GM23338 (cell line): ENCODE results near the gene LRCH4. TPM values are rescaled to one million over a fixed set of nuclear protein-coding genes. Genes with fewer than 3 reads are reported as not detected.

Source experiments
- ATAC-seq: fragments of 200-7000 bp; cut with Tn5 transposase; 3 replicates; pipeline ENCODE4 v1.9.1; 2020
- DNase-seq: peaks from one replicate; pipeline ENCODE4 v3.0.0-alpha.2; 2015; ENCODE audit warnings: low spot score
- H2AFZ ChIP-seq: fragments of 200-600 bp; sonication (generic); 2 replicates; pipeline ENCODE4 v1.8.0; 2016; ENCODE audit warnings: antibody characterized with exemption, mild to moderate bottlenecking, moderate library complexity
- H3F3A ChIP-seq: fragments of 200-600 bp; sonication (generic); replicated peaks from 2 replicates; pipeline ENCODE4 v1.8.0; 2017; ENCODE audit warnings: antibody characterized with exemption, mixed run types, low read depth
- H3K27ac ChIP-seq: fragments of 200-600 bp; sonication (generic); 2 replicates; pipeline ENCODE4 v1.6.1; 2016; ENCODE audit warnings: low read depth
- H3K27me3 ChIP-seq: fragments of 200-600 bp; sonication (generic); 2 replicates; pipeline ENCODE4 v1.8.0; 2016; ENCODE audit warnings: mild to moderate bottlenecking, mixed run types, moderate library complexity; ENCODE audit not compliant: insufficient read depth
- H3K36me3 ChIP-seq: fragments of 200-600 bp; sonication (generic); 2 replicates; pipeline ENCODE4 v1.8.0; 2016; ENCODE audit warnings: mild to moderate bottlenecking; ENCODE audit not compliant: insufficient read depth
- H3K4me1 ChIP-seq: fragments of 200-600 bp; sonication (generic); 2 replicates; pipeline ENCODE4 v1.8.0; 2016; ENCODE audit warnings: mild to moderate bottlenecking, moderate library complexity; ENCODE audit not compliant: insufficient read depth
- H3K4me2 ChIP-seq: fragments of 200-600 bp; sonication (generic); 2 replicates; pipeline ENCODE4 v1.7.1; 2017; ENCODE audit warnings: mixed run types
- H3K4me3 ChIP-seq: fragments of 200-600 bp; sonication (generic); 2 replicates; pipeline ENCODE4 v1.6.1; 2016; ENCODE audit warnings: mixed run types
- H3K79me2 ChIP-seq: fragments of 200-600 bp; sonication (generic); replicated peaks from 2 replicates; pipeline ENCODE4 v1.8.0; 2017; ENCODE audit warnings: mild to moderate bottlenecking; ENCODE audit not compliant: insufficient read depth
- H3K9me2 ChIP-seq: fragments of 200-600 bp; sonication (generic); 2 replicates; pipeline ENCODE4 v1.8.0; 2017; ENCODE audit not compliant: insufficient read depth
- H4K20me1 ChIP-seq: fragments of 200-600 bp; sonication (generic); replicated peaks from 2 replicates; pipeline ENCODE4 v1.8.0; 2017; ENCODE audit warnings: mild to moderate bottlenecking; ENCODE audit not compliant: insufficient read depth
- H3K27ac Mint-ChIP-seq: 2 replicates; pipeline ENCODE4 v1.8.0; 2020; ENCODE audit warnings: inconsistent platforms, mild to moderate bottlenecking, moderate library complexity, mixed read lengths
- H3K27me3 Mint-ChIP-seq: 3 replicates; pipeline ENCODE4 v1.8.0; 2022; ENCODE audit warnings: low read depth, mild to moderate bottlenecking, moderate library complexity, mixed read lengths, inconsistent platforms; ENCODE audit not compliant: insufficient read depth, poor library complexity
- H3K36me3 Mint-ChIP-seq: 3 replicates; pipeline ENCODE4 v1.8.0; 2021; ENCODE audit warnings: low read depth, mild to moderate bottlenecking, inconsistent platforms, moderate library complexity, mixed read lengths
- H3K4me1 Mint-ChIP-seq: 3 replicates; pipeline ENCODE4 v1.8.0; 2020; ENCODE audit warnings: mild to moderate bottlenecking, inconsistent platforms, mixed read lengths
- H3K4me3 Mint-ChIP-seq: 3 replicates; pipeline ENCODE4 v1.8.0; 2021; ENCODE audit warnings: moderate library complexity, mild to moderate bottlenecking, inconsistent platforms, mixed read lengths
- H3K9me3 Mint-ChIP-seq: 3 replicates; pipeline ENCODE4 v1.8.0; 2020; ENCODE audit warnings: moderate library complexity, mild to moderate bottlenecking, inconsistent platforms, mixed read lengths
- CREB1 ChIP-seq: fragments of 250-450 bp; sonication (Bioruptor Pico); IDR thresholded peaks from 2 replicates; pipeline ENCODE4 v1.5.0; 2020; ENCODE audit warnings: low read depth, mild to moderate bottlenecking, moderate library complexity
- EZH2 ChIP-seq: fragments of 200-600 bp; sonication (generic); IDR thresholded peaks from one replicate; pipeline ENCODE4 v1.8.0; 2017; ENCODE audit warnings: antibody characterized with exemption, mild to moderate bottlenecking, low read depth; ENCODE audit not compliant: unreplicated experiment
- EZH2phosphoT487 ChIP-seq: fragments of 200-600 bp; sonication (generic); IDR thresholded peaks from one replicate; pipeline ENCODE4 v1.8.1; 2018; ENCODE audit warnings: antibody characterized with exemption; ENCODE audit not compliant: unreplicated experiment
- JUNB ChIP-seq: IDR thresholded peaks from one replicate; pipeline ENCODE4 v1.6.1; 2016; ENCODE audit warnings: antibody characterized with exemption; ENCODE audit not compliant: unreplicated experiment
- POLR2AphosphoS5 ChIP-seq: IDR thresholded peaks from 2 replicates; pipeline ENCODE4 v1.6.1; 2016; ENCODE audit warnings: antibody characterized with exemption, low read depth
- STAT1 ChIP-seq: IDR thresholded peaks from one replicate; pipeline ENCODE4 v1.6.1; 2016; ENCODE audit warnings: antibody characterized with exemption; ENCODE audit not compliant: unreplicated experiment
- ZNF114 ChIP-seq: fragments of 250-450 bp; sonication (Bioruptor Pico); IDR thresholded peaks from 2 replicates; pipeline ENCODE4 v1.5.0; 2020; ENCODE audit warnings: mild to moderate bottlenecking, moderate library complexity
- ZNF331 ChIP-seq: fragments of 250-450 bp; sonication (Bioruptor Pico); IDR thresholded peaks from 2 replicates; pipeline ENCODE4 v1.5.0; 2020; ENCODE audit warnings: low read depth, mild to moderate bottlenecking, moderate library complexity
- polyA plus RNA-seq: library from polyadenylated mRNA; unstranded; fragments of >200 nt; fragmentation: Nextera tagmentation; extraction: Ambion mirVana; gene quantifications from 2 replicates; pipeline ENCODE4 v1.2.1, GENCODE V29; 2016
- total RNA-seq: library from RNA; depleted of rRNA; stranded (reverse); fragments of >200 nt; shearing (Covaris generic); gene quantifications from 2 replicates; pipeline ENCODE4 v1.2.3, GENCODE V29; 2014
- TF ChIP-seq, protein P1 (sequence below), 2 experiments: fragments of 200-600 bp in 1 of 2; sonication (generic) in 1 of 2; conservative IDR thresholded peaks; 2 replicates each; pipeline versions ENCODE4 v1.5.1 to v1.6.1; 2016 to 2017; ENCODE audit warnings: antibody characterized with exemption in 2 of 2, low read depth in 2 of 2, mild to moderate bottlenecking in 2 of 2, moderate library complexity in 1 of 2
- TF ChIP-seq, protein P2 (sequence below): IDR thresholded peaks from one replicate; pipeline ENCODE4 v1.6.1; 2018; ENCODE audit warnings: antibody characterized with exemption; ENCODE audit not compliant: unreplicated experiment

The LRCH4 gene
- total and polyA plus RNA-seq, 2 experiments from 2014 or later, result 21.4 to 51.0 TPM

DNA sequence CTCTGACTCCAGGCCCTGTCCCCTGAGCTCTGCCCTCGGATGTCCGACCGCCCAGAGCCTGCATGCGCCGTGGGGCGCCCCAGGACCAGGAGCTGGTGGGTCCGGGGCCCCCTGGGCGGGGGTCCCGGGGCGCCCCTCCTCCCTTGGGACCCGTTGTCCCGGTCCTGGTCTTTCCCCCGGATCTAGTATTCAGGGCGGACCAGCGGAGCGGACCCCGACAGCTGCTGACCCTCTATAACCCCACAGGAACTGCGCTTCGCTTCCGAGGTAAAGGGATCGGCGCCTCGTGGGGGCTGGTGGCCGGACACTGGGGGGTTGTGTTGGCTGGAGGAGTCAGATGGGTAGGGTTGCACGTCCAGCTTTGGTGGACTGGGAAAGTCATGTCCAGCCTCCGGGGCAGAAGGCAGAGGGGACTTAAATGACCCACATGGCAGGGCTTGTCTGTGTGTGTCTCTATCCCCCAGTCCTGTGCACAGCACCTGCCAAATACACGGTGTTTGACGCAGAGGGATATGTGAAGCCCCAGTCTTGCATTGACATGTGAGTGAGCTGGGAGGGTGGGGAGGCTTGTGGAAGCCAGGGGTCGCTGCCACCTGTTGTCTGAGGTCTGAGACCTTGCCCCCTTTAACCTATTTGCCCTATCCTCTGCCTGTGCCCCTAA is 26.9 kb upstream of the LRCH4 start:
- Histone ChIP-seq H3K9me2 (no peaks in the 10 kb centered on the region), H3K27ac (no peak overlapping the region), H4K20me1 (no peaks in the 10 kb centered on the region), H3K27me3 (no peaks in the 10 kb centered on the region), H3K4me3 (peak overlapping the region; percentile 52), H3F3A (peaks cover 5% of the 10 kb centered on the region; the same call in 1 of the 2 replicates), H3K4me1 (peaks cover 3% of the 10 kb centered on the region; the same call in 1 of the 2 replicates), H3K79me2 (no peaks in the 10 kb centered on the region), H3K36me3 (peaks cover 3% of the 10 kb centered on the region; the same call in 1 of the 2 replicates), H3K4me2 (peak overlapping the region; percentile 100), H2AFZ (peak overlapping the region; percentile 56; the same call in 1 of the 2 replicates)
- DNase-seq, result peak; percentile 47
- peaks cover 8% of the 10 kb centered on the region for H3K36me3 Mint-ChIP-seq
- TF ChIP-seq ZNF114, result no peak
- TF ChIP-seq, protein P1, sequence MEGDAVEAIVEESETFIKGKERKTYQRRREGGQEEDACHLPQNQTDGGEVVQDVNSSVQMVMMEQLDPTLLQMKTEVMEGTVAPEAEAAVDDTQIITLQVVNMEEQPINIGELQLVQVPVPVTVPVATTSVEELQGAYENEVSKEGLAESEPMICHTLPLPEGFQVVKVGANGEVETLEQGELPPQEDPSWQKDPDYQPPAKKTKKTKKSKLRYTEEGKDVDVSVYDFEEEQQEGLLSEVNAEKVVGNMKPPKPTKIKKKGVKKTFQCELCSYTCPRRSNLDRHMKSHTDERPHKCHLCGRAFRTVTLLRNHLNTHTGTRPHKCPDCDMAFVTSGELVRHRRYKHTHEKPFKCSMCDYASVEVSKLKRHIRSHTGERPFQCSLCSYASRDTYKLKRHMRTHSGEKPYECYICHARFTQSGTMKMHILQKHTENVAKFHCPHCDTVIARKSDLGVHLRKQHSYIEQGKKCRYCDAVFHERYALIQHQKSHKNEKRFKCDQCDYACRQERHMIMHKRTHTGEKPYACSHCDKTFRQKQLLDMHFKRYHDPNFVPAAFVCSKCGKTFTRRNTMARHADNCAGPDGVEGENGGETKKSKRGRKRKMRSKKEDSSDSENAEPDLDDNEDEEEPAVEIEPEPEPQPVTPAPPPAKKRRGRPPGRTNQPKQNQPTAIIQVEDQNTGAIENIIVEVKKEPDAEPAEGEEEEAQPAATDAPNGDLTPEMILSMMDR (conservative IDR thresholded peaks at IDR 0.05; ENCODE audit: low read depth in 2 of 2), result peak; percentile 40 to 75
- no peaks in the 10 kb centered on the region; the same call in 1 of the 3 replicates for H3K4me1 Mint-ChIP-seq
- ATAC-seq, result peak; percentile 16
- peaks cover 15% of the 10 kb centered on the region for H3K27me3 Mint-ChIP-seq
- H3K27ac Mint-ChIP-seq, result no peak overlapping the region
- H3K4me3 Mint-ChIP-seq, result peak overlapping the region; percentile 97
- H3K9me3 Mint-ChIP-seq, result no peaks in the 10 kb centered on the region

DNA sequence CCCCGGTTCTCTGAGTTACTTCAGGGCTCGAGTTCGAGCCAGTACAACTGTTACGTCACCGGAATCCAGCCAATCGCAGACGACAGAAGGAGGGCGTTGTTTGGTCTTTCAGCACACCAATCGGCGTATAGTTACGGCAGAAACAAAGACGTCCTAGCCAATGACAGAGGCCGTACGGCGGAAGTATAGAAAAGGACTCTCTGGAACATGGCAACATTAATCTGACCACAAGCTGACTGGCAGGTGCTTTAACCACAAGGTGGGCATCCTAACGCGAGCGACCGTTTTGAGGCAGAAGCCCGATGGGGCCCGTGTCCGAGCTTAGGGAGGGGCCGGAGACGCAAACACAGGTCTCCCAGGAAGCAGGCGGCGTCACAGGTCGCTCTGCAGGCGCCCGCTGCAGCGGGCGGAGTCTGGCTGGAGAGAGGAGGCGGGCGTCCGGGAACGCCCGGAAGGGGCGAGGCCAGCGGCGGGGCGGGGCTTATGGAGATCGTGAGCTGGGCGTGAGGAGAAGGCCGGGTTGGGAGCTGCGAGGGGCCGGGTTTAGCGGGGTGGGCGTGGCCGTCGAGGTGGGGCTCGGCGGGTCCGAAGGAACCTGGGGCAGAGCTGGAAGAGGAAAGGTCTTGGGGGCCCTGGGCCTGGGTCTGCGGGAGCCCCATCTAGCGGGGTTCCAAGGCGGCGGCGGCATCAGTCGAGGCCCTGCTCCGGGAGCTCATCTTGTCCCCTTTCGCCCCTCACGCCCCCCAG is 26.2 kb upstream of the LRCH4 start, which contains the start of gene MOSPD3:
TSS of gene MOSPD3 (plus strand) at position 558 of the 747 bp plus-strand sequence. CDS start 252 bp downstream, outside the sequence.
- peak; percentile 100 for DNase-seq

DNA sequence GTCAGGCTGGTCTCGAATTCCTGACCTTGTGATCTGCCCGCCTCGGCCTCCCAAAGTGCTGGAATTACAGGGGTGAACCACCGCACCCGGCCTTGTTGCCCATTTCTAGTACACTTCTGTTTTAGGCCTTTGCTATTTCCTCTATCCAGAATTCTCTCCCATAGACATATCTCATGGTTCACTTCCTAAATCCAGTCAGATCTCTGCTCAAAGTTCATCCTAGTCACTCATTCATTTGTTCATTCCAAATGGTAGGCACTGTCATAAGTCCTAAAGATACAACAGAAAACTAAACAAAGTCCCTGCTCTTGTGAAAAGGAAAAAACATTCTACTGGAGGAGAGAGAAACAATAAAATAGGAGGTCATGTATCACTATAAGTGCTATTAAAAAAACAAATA is 24.0 kb upstream of the LRCH4 start:
- Mint-ChIP-seq H3K4me3 (no peak overlapping the region; the same call in 2 of the 3 replicates), H3K9me3 (no peaks in the 10 kb centered on the region), H3K27me3 (peaks cover 32% of the 10 kb centered on the region), H3K4me1 (peaks cover 6% of the 10 kb centered on the region; the same call in 2 of the 3 replicates), H3K36me3 (peaks cover 14% of the 10 kb centered on the region), H3K27ac (no peak overlapping the region)
- Histone ChIP-seq H3F3A (peaks cover 5% of the 10 kb centered on the region; the same call in 1 of the 2 replicates), H3K27ac (no peak overlapping the region), H3K9me2 (no peaks in the 10 kb centered on the region), H4K20me1 (no peaks in the 10 kb centered on the region), H3K4me3 (no peak overlapping the region), H3K27me3 (peaks cover 13% of the 10 kb centered on the region), H3K79me2 (no peaks in the 10 kb centered on the region), H3K4me2 (no peak overlapping the region), H2AFZ (no peak overlapping the region), H3K36me3 (peaks cover 3% of the 10 kb centered on the region; the same call in 1 of the 2 replicates), H3K4me1 (peaks cover 10% of the 10 kb centered on the region)
- ATAC-seq (no peak), DNase-seq (no peak)
- no peak for TF ChIP-seq EZH2
- TF ChIP-seq, protein P1 (conservative IDR thresholded peaks at IDR 0.05; ENCODE audit: low read depth in 2 of 2), result no peak
- TF ChIP-seq STAT1, result no peak
- TF ChIP-seq ZNF331 (CRISPR knock-in tag), result no peak
- TF ChIP-seq, protein P2, sequence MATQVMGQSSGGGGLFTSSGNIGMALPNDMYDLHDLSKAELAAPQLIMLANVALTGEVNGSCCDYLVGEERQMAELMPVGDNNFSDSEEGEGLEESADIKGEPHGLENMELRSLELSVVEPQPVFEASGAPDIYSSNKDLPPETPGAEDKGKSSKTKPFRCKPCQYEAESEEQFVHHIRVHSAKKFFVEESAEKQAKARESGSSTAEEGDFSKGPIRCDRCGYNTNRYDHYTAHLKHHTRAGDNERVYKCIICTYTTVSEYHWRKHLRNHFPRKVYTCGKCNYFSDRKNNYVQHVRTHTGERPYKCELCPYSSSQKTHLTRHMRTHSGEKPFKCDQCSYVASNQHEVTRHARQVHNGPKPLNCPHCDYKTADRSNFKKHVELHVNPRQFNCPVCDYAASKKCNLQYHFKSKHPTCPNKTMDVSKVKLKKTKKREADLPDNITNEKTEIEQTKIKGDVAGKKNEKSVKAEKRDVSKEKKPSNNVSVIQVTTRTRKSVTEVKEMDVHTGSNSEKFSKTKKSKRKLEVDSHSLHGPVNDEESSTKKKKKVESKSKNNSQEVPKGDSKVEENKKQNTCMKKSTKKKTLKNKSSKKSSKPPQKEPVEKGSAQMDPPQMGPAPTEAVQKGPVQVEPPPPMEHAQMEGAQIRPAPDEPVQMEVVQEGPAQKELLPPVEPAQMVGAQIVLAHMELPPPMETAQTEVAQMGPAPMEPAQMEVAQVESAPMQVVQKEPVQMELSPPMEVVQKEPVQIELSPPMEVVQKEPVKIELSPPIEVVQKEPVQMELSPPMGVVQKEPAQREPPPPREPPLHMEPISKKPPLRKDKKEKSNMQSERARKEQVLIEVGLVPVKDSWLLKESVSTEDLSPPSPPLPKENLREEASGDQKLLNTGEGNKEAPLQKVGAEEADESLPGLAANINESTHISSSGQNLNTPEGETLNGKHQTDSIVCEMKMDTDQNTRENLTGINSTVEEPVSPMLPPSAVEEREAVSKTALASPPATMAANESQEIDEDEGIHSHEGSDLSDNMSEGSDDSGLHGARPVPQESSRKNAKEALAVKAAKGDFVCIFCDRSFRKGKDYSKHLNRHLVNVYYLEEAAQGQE, result no peak
- no peak for TF ChIP-seq EZH2phosphoT487

More for the DNA sequence above, 26.2 kb upstream of the LRCH4 start, which contains the start of gene MOSPD3:
- no peaks in the 10 kb centered on the region for H4K20me1 ChIP-seq
- peak within 1 kb of the TSS; percentile 56; the same call in 1 of the 2 replicates for H2AFZ ChIP-seq
- H3K36me3 ChIP-seq, result peaks cover 3% of the 10 kb centered on the region; the same call in 1 of the 2 replicates
- no peaks in the 10 kb centered on the region; the same call in 1 of the 3 replicates for H3K4me1 Mint-ChIP-seq
- H3K4me3 Mint-ChIP-seq, result peak within 1 kb of the TSS; percentile 97
- no peaks in the 10 kb centered on the region for H3K27me3 ChIP-seq
- peak within 1 kb of the TSS; percentile 100 for H3K27ac Mint-ChIP-seq
- H3K4me2 ChIP-seq, result peak within 1 kb of the TSS; percentile 100
- no peaks in the 10 kb centered on the region for H3K9me3 Mint-ChIP-seq
- H3F3A ChIP-seq, result peaks cover 5% of the 10 kb centered on the region; the same call in 1 of the 2 replicates
- peak within 1 kb of the TSS; percentile 52 for H3K4me3 ChIP-seq
- peak within 1 kb of the TSS; percentile 76 for H3K27ac ChIP-seq
- peak; percentile 50; the same call in 1 of the 2 replicates for TF ChIP-seq POLR2AphosphoS5
- peak; percentile 91 for TF ChIP-seq CREB1 (CRISPR knock-in tag)
- TF ChIP-seq ZNF114, result no peak
- no peak for TF ChIP-seq JUNB
- H3K79me2 ChIP-seq, result no peaks in the 10 kb centered on the region
- peaks cover 3% of the 10 kb centered on the region; the same call in 1 of the 2 replicates for H3K4me1 ChIP-seq
- peak; percentile 90 for ATAC-seq
- peaks cover 14% of the 10 kb centered on the region for H3K36me3 Mint-ChIP-seq
- peaks cover 21% of the 10 kb centered on the region for H3K27me3 Mint-ChIP-seq
- no peaks in the 10 kb centered on the region for H3K9me2 ChIP-seq
